ENCODE data around the gene NFKB1.

Gene NFKB1

GRCh38 chr4:102497986-102498385, 3.2 kb upstream of the NFKB1 start:
- in situ Hi-C loops (cut with HindIII; ENCODE audit: low sequenced_read_pairs): no loop called here

GRCh38 chr4:102500352-102500695, 835 bp upstream of the NFKB1 start:
- in situ Hi-C loops (cut with HindIII; ENCODE audit: low sequenced_read_pairs): no loop called here

- in situ Hi-C loops (cut with HindIII; ENCODE audit: low sequenced_read_pairs): no loop called here
These were observed 213 bp downstream of the NFKB1 start for GRCh38 chr4:102501447-102501696.

- in situ Hi-C loops (cut with HindIII; ENCODE audit: low sequenced_read_pairs): no loop called here
These were observed 1.3 kb downstream of the NFKB1 start for GRCh38 chr4:102502543-102502818.

- in situ Hi-C loops (cut with HindIII; ENCODE audit: low sequenced_read_pairs): no loop called here
These were observed 2.2 kb downstream of the NFKB1 start for GRCh38 chr4:102503301-102503746.

GRCh38 chr4:102503831-102504786, 3.0 kb downstream of the NFKB1 start:
- in situ Hi-C loops (cut with HindIII; ENCODE audit: low sequenced_read_pairs): no loop called here

- in situ Hi-C loops (cut with HindIII; ENCODE audit: low sequenced_read_pairs): no loop called here
These were observed 3.8 kb downstream of the NFKB1 start for GRCh38 chr4:102504941-102505340.

- in situ Hi-C loops (cut with HindIII; ENCODE audit: low sequenced_read_pairs): no loop called here
These were observed 4.5 kb downstream of the NFKB1 start for GRCh38 chr4:102505708-102506107.

- in situ Hi-C loops (cut with HindIII; ENCODE audit: low sequenced_read_pairs): no loop called here
These were observed 5.4 kb downstream of the NFKB1 start for GRCh38 chr4:102506523-102506922.

GRCh38 chr4:102511830-102512605, 10.9 kb downstream of the NFKB1 start:
- in situ Hi-C loops (cut with HindIII; ENCODE audit: low sequenced_read_pairs): no loop called here

- in situ Hi-C loops (cut with HindIII; ENCODE audit: low sequenced_read_pairs): no loop called here
These were observed 13.3 kb downstream of the NFKB1 start for GRCh38 chr4:102514298-102514964.

- in situ Hi-C loops (cut with HindIII; ENCODE audit: low sequenced_read_pairs): no loop called here
These were observed 16.6 kb downstream of the NFKB1 start for GRCh38 chr4:102517753-102518152.

GRCh38 chr4:102518703-102519131, 17.6 kb downstream of the NFKB1 start:
- in situ Hi-C loops (cut with HindIII; ENCODE audit: low sequenced_read_pairs): no loop called here

- in situ Hi-C loops (cut with HindIII; ENCODE audit: low sequenced_read_pairs): no loop called here
These were observed 18.8 kb downstream of the NFKB1 start for GRCh38 chr4:102519925-102520324.

- in situ Hi-C loops (cut with HindIII; ENCODE audit: low sequenced_read_pairs): no loop called here
These were observed 20.4 kb downstream of the NFKB1 start for GRCh38 chr4:102521570-102521969.

- in situ Hi-C loops (cut with HindIII; ENCODE audit: low sequenced_read_pairs): no loop called here
These were observed 20.9 kb downstream of the NFKB1 start for GRCh38 chr4:102522031-102522440.

- in situ Hi-C loops (cut with HindIII; ENCODE audit: low sequenced_read_pairs): no loop called here
These were observed 23.5 kb downstream of the NFKB1 start for GRCh38 chr4:102524691-102525090.

- in situ Hi-C loops (cut with HindIII; ENCODE audit: low sequenced_read_pairs): no loop called here
These were observed 23.9 kb downstream of the NFKB1 start for GRCh38 chr4:102525097-102525496.

- in situ Hi-C loops (cut with HindIII; ENCODE audit: low sequenced_read_pairs): no loop called here
These were observed 24.3 kb downstream of the NFKB1 start for GRCh38 chr4:102525504-102525903.

GRCh38 chr4:102526532-102526931, 25.4 kb downstream of the NFKB1 start:
- in situ Hi-C loops (cut with HindIII; ENCODE audit: low sequenced_read_pairs): no loop called here

GRCh38 chr4:102527695-102528283, 26.6 kb downstream of the NFKB1 start:
- in situ Hi-C loops (cut with HindIII; ENCODE audit: low sequenced_read_pairs): no loop called here
